ENCODE data around the gene CLDN11. TPM values are rescaled to one million over a fixed set of nuclear protein-coding genes. Genes with fewer than 3 reads are reported as not detected.

Gene CLDN11
- total and polyA plus RNA-seq, 4 donors: 0.36 to 11.9 (median 3.3) TPM

GRCh38 chr3:170405101-170405500 is 13.6 kb upstream of the CLDN11 start:
- Histone ChIP-seq H3K27ac (ENCODE audit: low read depth in 1 of 2, low read length in 2 of 2) (no peak overlapping the region), H3K27me3 (ENCODE audit: control insufficient read depth in 1 of 2, insufficient read depth in 2 of 2, low read length in 1 of 2) (no peaks in the 10 kb centered on the region), H3K36me3 (ENCODE audit: control insufficient read depth in 1 of 2, insufficient read depth in 2 of 2, low read length in 1 of 2) (no peaks in the 10 kb centered on the region), H3K9me3 (ENCODE audit: control insufficient read depth, low read length) (no peaks in the 10 kb centered on the region), H3K4me1 (ENCODE audit: control insufficient read depth in 1 of 2, insufficient read depth in 2 of 2, low read length in 2 of 2) (no peaks in the 10 kb centered on the region), H3K4me3 (ENCODE audit: low read length in 2 of 2) (no peak overlapping the region)
- no peak for ATAC-seq (ENCODE audit: low FRiP score)
- intact Hi-C loops (cut with DNase I): no loop called here
- DNase-seq: no peak

DNA sequence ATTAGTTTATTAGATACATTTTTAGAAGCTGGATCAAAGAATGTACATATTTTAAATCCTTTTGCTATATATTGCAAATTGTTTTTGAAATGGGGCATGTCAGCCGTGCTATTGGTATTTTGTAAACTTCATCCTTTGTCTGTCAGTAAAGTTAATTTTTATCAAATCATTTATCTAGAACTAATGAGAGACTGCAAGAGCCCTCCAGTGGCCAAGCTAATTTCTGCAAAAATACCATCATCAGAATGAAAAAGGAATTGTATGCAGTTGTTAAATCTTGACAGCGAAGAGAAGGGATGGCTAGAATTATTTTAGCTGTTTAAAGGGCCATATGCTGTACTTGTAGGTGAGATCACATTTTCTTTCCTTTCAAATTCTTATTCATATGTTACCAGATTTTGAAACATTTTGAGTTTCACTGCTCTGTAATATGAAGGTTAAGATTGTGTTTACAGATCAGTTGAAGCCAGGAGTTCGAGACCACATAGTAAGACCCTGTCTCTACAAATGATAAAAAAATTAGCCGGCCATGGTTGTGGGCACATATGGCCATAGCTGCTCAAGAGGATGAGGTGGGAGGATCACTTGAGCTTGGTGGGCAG is 8.1 kb upstream of the CLDN11 start:
- ATAC-seq (ENCODE audit: low FRiP score): no peak
- no peaks in the 10 kb centered on the region for H3K36me3 ChIP-seq (ENCODE audit: control insufficient read depth in 1 of 2, insufficient read depth in 2 of 2, low read length in 1 of 2)
- no peak overlapping the region for H3K4me3 ChIP-seq (ENCODE audit: low read length in 2 of 2)
- DNase-seq: no peak
- no peaks in the 10 kb centered on the region for H3K4me1 ChIP-seq (ENCODE audit: control insufficient read depth in 1 of 2, insufficient read depth in 2 of 2, low read length in 2 of 2)
- H3K27ac ChIP-seq (ENCODE audit: low read depth in 1 of 2, low read length in 2 of 2): no peak overlapping the region
- H3K9me3 ChIP-seq (ENCODE audit: control insufficient read depth, low read length): no peaks in the 10 kb centered on the region
- H3K27me3 ChIP-seq (ENCODE audit: control insufficient read depth in 1 of 2, insufficient read depth in 2 of 2, low read length in 1 of 2): no peaks in the 10 kb centered on the region
- intact Hi-C loops (cut with DNase I): loop anchor here in 1 of 2 donors (5.0 kb wide), 1 partner anchor 98 kb away; no protein-coding TSS in a partner anchor
- WGBS, 2 donors: 55% methylated on average over 4 of the region's 4 CpGs

GRCh38 chr3:170413291-170413690 is 5.4 kb upstream of the CLDN11 start:
- ATAC-seq (ENCODE audit: low FRiP score): no peak
- Histone ChIP-seq H3K4me1 (ENCODE audit: control insufficient read depth in 1 of 2, insufficient read depth in 2 of 2, low read length in 2 of 2) (no peaks in the 10 kb centered on the region), H3K9me3 (ENCODE audit: control insufficient read depth, low read length) (no peaks in the 10 kb centered on the region), H3K27ac (ENCODE audit: low read depth in 1 of 2, low read length in 2 of 2) (no peak overlapping the region), H3K4me3 (ENCODE audit: low read length in 2 of 2) (no peak overlapping the region), H3K27me3 (ENCODE audit: control insufficient read depth in 1 of 2, insufficient read depth in 2 of 2, low read length in 1 of 2) (no peaks in the 10 kb centered on the region), H3K36me3 (ENCODE audit: control insufficient read depth in 1 of 2, insufficient read depth in 2 of 2, low read length in 1 of 2) (no peaks in the 10 kb centered on the region)
- intact Hi-C loops (cut with DNase I): loop anchor here in 1 of 2 donors (5.0 kb wide), 1 partner anchor 101 kb away; no protein-coding TSS in a partner anchor
- WGBS, 2 donors: 96 to 97% methylated on average over 4 of the region's 4 CpGs
- DNase-seq: no peak

DNA sequence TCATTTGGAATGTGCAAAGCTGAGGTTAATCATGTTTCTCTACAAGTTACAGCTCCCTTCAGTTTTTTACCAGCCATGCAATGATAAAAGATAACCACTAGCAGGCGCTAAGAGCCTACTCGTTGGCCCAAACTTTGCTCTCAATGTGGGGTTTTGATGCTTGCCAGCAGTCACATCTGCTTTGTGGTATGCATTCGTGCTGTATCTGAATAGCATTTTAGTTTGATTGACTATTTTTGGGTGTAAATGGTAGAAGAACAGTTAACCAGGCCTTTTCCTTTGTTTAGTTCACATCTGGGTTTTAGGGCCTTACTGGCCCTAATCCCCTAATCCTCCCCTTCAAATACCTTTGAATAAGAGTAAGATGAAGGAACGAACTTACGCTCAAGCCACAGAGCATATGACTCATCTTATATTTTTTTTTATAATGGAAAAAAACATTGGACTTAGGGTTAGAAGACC is 4.4 kb upstream of the CLDN11 start:
- intact Hi-C loops (cut with DNase I): loop anchor here (2.0 to 5.0 kb wide), 3 partner anchors 102 to 399 kb away; no protein-coding TSS in a partner anchor
- no peak overlapping the region for H3K4me3 ChIP-seq (ENCODE audit: low read length in 2 of 2)
- peak; percentile 78 for ATAC-seq (ENCODE audit: low FRiP score)
- WGBS, 2 donors: 19 to 23% methylated on average over 5 of the region's 5 CpGs
- DNase-seq: peak in 1 of 2 donors; percentile 50
- no peaks in the 10 kb centered on the region for H3K4me1 ChIP-seq (ENCODE audit: control insufficient read depth in 1 of 2, insufficient read depth in 2 of 2, low read length in 2 of 2)
- no peaks in the 10 kb centered on the region for H3K27me3 ChIP-seq (ENCODE audit: control insufficient read depth in 1 of 2, insufficient read depth in 2 of 2, low read length in 1 of 2)
- H3K27ac ChIP-seq (ENCODE audit: low read depth in 1 of 2, low read length in 2 of 2): no peak overlapping the region
- H3K9me3 ChIP-seq (ENCODE audit: control insufficient read depth, low read length): no peaks in the 10 kb centered on the region
- H3K36me3 ChIP-seq (ENCODE audit: control insufficient read depth in 1 of 2, insufficient read depth in 2 of 2, low read length in 1 of 2): no peaks in the 10 kb centered on the region

DNA sequence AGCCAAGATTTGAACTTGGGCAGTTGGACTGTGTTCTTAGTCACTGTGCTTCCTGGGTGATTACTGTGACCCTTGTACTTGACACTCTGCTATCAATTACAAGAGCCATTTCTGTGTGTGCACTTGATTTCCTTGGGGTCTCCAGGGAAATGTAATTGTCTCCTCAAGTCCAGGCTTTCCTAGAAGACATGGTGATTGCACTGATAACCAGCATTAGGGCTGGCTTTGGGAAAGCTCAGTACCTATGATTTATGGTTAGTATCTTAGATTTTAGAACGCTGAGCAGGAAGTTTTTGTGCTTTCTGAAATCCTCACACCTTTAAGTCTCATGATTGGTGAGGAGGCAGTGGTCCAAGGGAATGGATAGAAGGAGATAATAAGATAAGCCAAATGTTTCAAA is 1.6 kb upstream of the CLDN11 start:
- no peaks in the 10 kb centered on the region for H3K27me3 ChIP-seq (ENCODE audit: control insufficient read depth in 1 of 2, insufficient read depth in 2 of 2, low read length in 1 of 2)

GRCh38 chr3:170419557-170420087 is 954 bp downstream of the CLDN11 start:
- H3K36me3 ChIP-seq (ENCODE audit: control insufficient read depth in 1 of 2, insufficient read depth in 2 of 2, low read length in 1 of 2): no peaks in the 10 kb centered on the region
- DNase-seq (no peak), ATAC-seq (ENCODE audit: low FRiP score) (peak; percentile 68)
- no peaks in the 10 kb centered on the region for H3K27me3 ChIP-seq (ENCODE audit: control insufficient read depth in 1 of 2, insufficient read depth in 2 of 2, low read length in 1 of 2)
- H3K4me3 ChIP-seq (ENCODE audit: low read length in 2 of 2): no peak overlapping the region
- no peaks in the 10 kb centered on the region for H3K9me3 ChIP-seq (ENCODE audit: control insufficient read depth, low read length)
- intact Hi-C loops (cut with DNase I): loop anchor here in 1 of 2 donors (2.0 kb wide), 1 partner anchor 395 kb away; no protein-coding TSS in a partner anchor
- no peak overlapping the region for H3K27ac ChIP-seq (ENCODE audit: low read depth in 1 of 2, low read length in 2 of 2)
- H3K4me1 ChIP-seq (ENCODE audit: control insufficient read depth in 1 of 2, insufficient read depth in 2 of 2, low read length in 2 of 2): no peaks in the 10 kb centered on the region
- 10 to 11% methylated on average over 58 of the region's 58 CpGs for WGBS, 2 donors

More for the DNA sequence above, 1.6 kb upstream of the CLDN11 start:
- intact Hi-C loops (cut with DNase I): no loop called here
- no peak overlapping the region for H3K4me3 ChIP-seq (ENCODE audit: low read length in 2 of 2)
- 93 to 95% methylated on average over 1 of the region's 1 CpG for WGBS, 2 donors
- DNase-seq (no peak), ATAC-seq (ENCODE audit: low FRiP score) (no peak)
- no peak overlapping the region for H3K27ac ChIP-seq (ENCODE audit: low read depth in 1 of 2, low read length in 2 of 2)
- no peaks in the 10 kb centered on the region for H3K9me3 ChIP-seq (ENCODE audit: control insufficient read depth, low read length)
- no peaks in the 10 kb centered on the region for H3K4me1 ChIP-seq (ENCODE audit: control insufficient read depth in 1 of 2, insufficient read depth in 2 of 2, low read length in 2 of 2)
- no peaks in the 10 kb centered on the region for H3K36me3 ChIP-seq (ENCODE audit: control insufficient read depth in 1 of 2, insufficient read depth in 2 of 2, low read length in 1 of 2)

DNA sequence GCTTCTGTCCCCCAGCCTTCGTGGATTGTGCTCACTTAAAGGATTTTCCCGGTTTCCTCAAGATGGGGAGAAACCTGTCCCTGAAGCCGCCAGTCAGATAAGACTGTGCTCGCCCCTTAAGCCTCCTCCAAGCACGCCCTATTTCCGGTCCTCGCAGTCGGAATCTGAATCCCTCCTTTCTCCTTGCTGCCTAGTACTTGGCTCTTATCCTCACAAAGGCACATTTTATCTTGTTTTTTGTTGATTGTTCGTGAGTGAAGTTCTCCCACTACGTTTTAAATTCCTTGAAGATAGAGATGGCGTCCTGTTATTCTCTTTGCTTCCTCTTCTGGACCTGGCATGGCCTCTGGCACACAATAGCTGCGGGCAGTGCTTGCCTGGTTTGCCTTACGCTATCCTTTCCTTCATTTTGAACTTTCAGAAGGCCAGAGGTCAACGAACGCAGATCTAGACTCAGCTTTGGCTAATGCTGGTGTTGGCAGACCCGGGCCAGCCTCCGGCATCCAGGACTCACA is 1.7 kb downstream of the CLDN11 start:
- Histone ChIP-seq H3K27me3 (ENCODE audit: control insufficient read depth in 1 of 2, insufficient read depth in 2 of 2, low read length in 1 of 2) (no peaks in the 10 kb centered on the region), H3K36me3 (ENCODE audit: control insufficient read depth in 1 of 2, insufficient read depth in 2 of 2, low read length in 1 of 2) (no peaks in the 10 kb centered on the region), H3K4me3 (ENCODE audit: low read length in 2 of 2) (no peak overlapping the region), H3K4me1 (ENCODE audit: control insufficient read depth in 1 of 2, insufficient read depth in 2 of 2, low read length in 2 of 2) (no peaks in the 10 kb centered on the region), H3K9me3 (ENCODE audit: control insufficient read depth, low read length) (no peaks in the 10 kb centered on the region), H3K27ac (ENCODE audit: low read depth in 1 of 2, low read length in 2 of 2) (no peak overlapping the region)
- ATAC-seq (ENCODE audit: low FRiP score) (no peak), DNase-seq (no peak)
- WGBS, 2 donors: 71% methylated on average over 17 of the region's 17 CpGs
- intact Hi-C loops (cut with DNase I): no loop called here

- Histone ChIP-seq H3K36me3 (ENCODE audit: control insufficient read depth in 1 of 2, insufficient read depth in 2 of 2, low read length in 1 of 2) (no peaks in the 10 kb centered on the region), H3K4me3 (ENCODE audit: low read length in 2 of 2) (no peak overlapping the region), H3K27ac (ENCODE audit: low read depth in 1 of 2, low read length in 2 of 2) (no peak overlapping the region), H3K9me3 (ENCODE audit: control insufficient read depth, low read length) (no peaks in the 10 kb centered on the region), H3K4me1 (ENCODE audit: control insufficient read depth in 1 of 2, insufficient read depth in 2 of 2, low read length in 2 of 2) (no peaks in the 10 kb centered on the region), H3K27me3 (ENCODE audit: control insufficient read depth in 1 of 2, insufficient read depth in 2 of 2, low read length in 1 of 2) (no peaks in the 10 kb centered on the region)
- 46 to 49% methylated on average over 12 of the region's 12 CpGs for WGBS, 2 donors
- DNase-seq (no peak), ATAC-seq (ENCODE audit: low FRiP score) (no peak)
- intact Hi-C loops (cut with DNase I): no loop called here
Observed at GRCh38 chr3:170421111-170421641, 2.5 kb downstream of the CLDN11 start.

DNA sequence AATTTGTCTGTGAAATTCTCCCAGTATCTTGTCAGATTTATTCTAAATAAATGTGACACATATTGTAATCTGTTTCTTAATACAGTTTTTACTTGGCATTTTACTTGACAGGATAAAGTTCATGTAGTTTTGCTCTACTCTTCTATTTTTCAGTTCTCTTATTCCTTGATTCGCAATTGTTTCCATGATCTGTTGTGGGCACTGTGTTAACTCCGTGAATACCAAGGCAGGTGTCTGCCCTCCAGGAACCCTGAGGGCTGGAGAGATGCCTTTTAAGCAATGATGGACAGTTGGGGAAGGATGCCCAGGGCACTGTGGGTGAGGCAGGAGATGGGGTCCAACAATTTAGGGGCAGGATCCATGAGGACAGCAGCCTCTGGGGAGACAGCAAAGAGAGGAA is 3.1 kb downstream of the CLDN11 start:
- no peaks in the 10 kb centered on the region for H3K9me3 ChIP-seq (ENCODE audit: control insufficient read depth, low read length)

More for the DNA sequence above, 3.1 kb downstream of the CLDN11 start:
- no peak overlapping the region for H3K4me3 ChIP-seq (ENCODE audit: low read length in 2 of 2)
- H3K4me1 ChIP-seq (ENCODE audit: control insufficient read depth in 1 of 2, insufficient read depth in 2 of 2, low read length in 2 of 2): no peaks in the 10 kb centered on the region
- H3K27me3 ChIP-seq (ENCODE audit: control insufficient read depth in 1 of 2, insufficient read depth in 2 of 2, low read length in 1 of 2): no peaks in the 10 kb centered on the region
- no peak overlapping the region for H3K27ac ChIP-seq (ENCODE audit: low read depth in 1 of 2, low read length in 2 of 2)
- ATAC-seq (ENCODE audit: low FRiP score) (no peak), DNase-seq (no peak)
- WGBS, 2 donors: 81 to 84% methylated on average over 2 of the region's 2 CpGs
- H3K36me3 ChIP-seq (ENCODE audit: control insufficient read depth in 1 of 2, insufficient read depth in 2 of 2, low read length in 1 of 2): no peaks in the 10 kb centered on the region
- intact Hi-C loops (cut with DNase I): no loop called here

All from aorta (tissue), 5 donors.